GM18519 (cell line): ENCODE results near the gene SFXN5.

ENCODE experiments used
- ATAC-seq: cut with Tn5 transposase; IDR thresholded peaks from one replicate; pipeline ENCODE4 v1.9.1; 2021; ENCODE audit warnings: mild to moderate bottlenecking, moderate library complexity; ENCODE audit not compliant: unreplicated experiment, low FRiP score

Gene SFXN5

GRCh38 chr2:73063472-73063871 is 8.0 kb downstream of the SFXN5 start:
- ATAC-seq: no peak

- ATAC-seq: no peak
Measured at GRCh38 chr2:73059106-73059505, 12.4 kb downstream of the SFXN5 start.

GRCh38 chr2:73054980-73055379 is 16.5 kb downstream of the SFXN5 start:
- ATAC-seq: no peak

GRCh38 chr2:73053316-73054114 is 18.0 kb downstream of the SFXN5 start:
- no peak for ATAC-seq

GRCh38 chr2:73050121-73050545 is 21.4 kb downstream of the SFXN5 start:
- no peak for ATAC-seq

- no peak for ATAC-seq
Measured at GRCh38 chr2:73043929-73044832, 27.3 kb downstream of the SFXN5 start.

GRCh38 chr2:73043276-73043675 is 28.2 kb downstream of the SFXN5 start:
- no peak for ATAC-seq

- ATAC-seq: no peak
Measured at GRCh38 chr2:73037947-73038585, 33.4 kb downstream of the SFXN5 start.

- no peak for ATAC-seq
Measured at GRCh38 chr2:73036766-73037165, 34.7 kb downstream of the SFXN5 start.

GRCh38 chr2:73035899-73036711 is 35.4 kb downstream of the SFXN5 start:
- no peak for ATAC-seq

- no peak for ATAC-seq
Measured at GRCh38 chr2:73034661-73035375, 36.7 kb downstream of the SFXN5 start.

- ATAC-seq: no peak
Measured at GRCh38 chr2:73033766-73034381, 37.6 kb downstream of the SFXN5 start.

- ATAC-seq: no peak
Measured at GRCh38 chr2:73033142-73033765, 38.3 kb downstream of the SFXN5 start.

- ATAC-seq: no peak
Measured at GRCh38 chr2:73032702-73033097, 38.8 kb downstream of the SFXN5 start.

GRCh38 chr2:73031725-73032701 is 39.5 kb downstream of the SFXN5 start:
- no peak for ATAC-seq

- ATAC-seq: no peak
Measured at GRCh38 chr2:73031095-73031678, 40.3 kb downstream of the SFXN5 start.

- ATAC-seq: no peak
Measured at GRCh38 chr2:73028841-73029240, 42.7 kb downstream of the SFXN5 start.
